Nephron (organoid): ENCODE results near the gene OR4F6.

Experiments
- H3K27ac Mint-ChIP-seq, 3 experiments: 2 replicates each; pipeline ENCODE4 v1.8.0; 2020; ENCODE audit warnings: mixed read lengths in 3 of 3, mild to moderate bottlenecking in 2 of 3, moderate library complexity in 1 of 3
- H3K27me3 Mint-ChIP-seq: 2 replicates; pipeline ENCODE4 v1.8.0; 2021; ENCODE audit warnings: low read depth, mild to moderate bottlenecking, moderate library complexity, mixed read lengths
- H3K36me3 Mint-ChIP-seq: 2 replicates; pipeline ENCODE4 v1.8.0; 2020; ENCODE audit warnings: low read depth, mixed read lengths
- H3K4me1 Mint-ChIP-seq: 2 replicates; pipeline ENCODE4 v1.8.0; 2020; ENCODE audit warnings: mixed read lengths
- H3K4me3 Mint-ChIP-seq, 3 experiments: 2 replicates each; pipeline ENCODE4 v1.8.0; 2020; ENCODE audit warnings: mild to moderate bottlenecking in 3 of 3, mixed read lengths in 3 of 3, moderate library complexity in 2 of 3
- H3K9me3 Mint-ChIP-seq: 2 replicates; pipeline ENCODE4 v1.8.0; 2020; ENCODE audit warnings: mixed read lengths
- TF ChIP-seq, protein P1 (sequence below), 3 experiments: fragments of 200-600 bp; sonication (generic); IDR thresholded peaks; one replicate each; pipeline ENCODE4 v1.5.0; 2021; ENCODE audit warnings: antibody characterized with exemption in 3 of 3; ENCODE audit not compliant: unreplicated experiment in 3 of 3

Gene OR4F6

DNA sequence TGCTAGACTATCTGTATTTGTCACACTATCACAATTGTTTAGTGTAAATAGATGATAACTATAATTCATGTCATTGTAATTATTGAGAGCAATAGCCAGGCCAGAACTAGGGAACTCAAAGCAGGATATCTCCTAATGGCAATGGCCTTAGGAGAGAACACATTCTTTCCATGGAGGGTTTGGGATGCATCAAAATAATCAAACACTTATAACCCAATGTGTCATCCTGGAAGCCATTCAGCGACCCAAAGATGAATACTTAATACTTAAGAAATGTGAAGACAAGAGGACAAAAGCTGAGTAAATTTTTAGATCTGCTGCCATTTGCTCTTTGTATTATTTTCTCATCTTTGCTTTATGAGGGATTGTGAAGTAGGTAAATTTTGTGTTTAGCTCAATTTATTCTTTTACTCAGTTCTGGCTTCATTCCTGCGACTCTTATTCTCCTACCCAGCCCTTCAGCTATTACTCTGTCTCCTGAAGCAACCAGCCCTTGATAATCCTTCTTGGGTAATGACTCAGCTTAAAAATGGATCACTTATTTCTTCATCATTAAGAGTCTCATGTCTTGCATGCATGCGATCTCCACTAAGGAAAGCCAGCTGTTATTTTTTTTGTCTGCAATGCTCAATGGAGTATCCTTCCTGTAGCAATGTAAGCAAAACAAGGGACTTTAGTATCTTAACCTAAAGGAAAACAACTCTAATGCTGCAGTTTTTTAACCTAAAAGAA is 10.7 kb downstream of the OR4F6 start:
- peaks cover 26% of the 10 kb centered on the region for H3K27me3 Mint-ChIP-seq

DNA sequence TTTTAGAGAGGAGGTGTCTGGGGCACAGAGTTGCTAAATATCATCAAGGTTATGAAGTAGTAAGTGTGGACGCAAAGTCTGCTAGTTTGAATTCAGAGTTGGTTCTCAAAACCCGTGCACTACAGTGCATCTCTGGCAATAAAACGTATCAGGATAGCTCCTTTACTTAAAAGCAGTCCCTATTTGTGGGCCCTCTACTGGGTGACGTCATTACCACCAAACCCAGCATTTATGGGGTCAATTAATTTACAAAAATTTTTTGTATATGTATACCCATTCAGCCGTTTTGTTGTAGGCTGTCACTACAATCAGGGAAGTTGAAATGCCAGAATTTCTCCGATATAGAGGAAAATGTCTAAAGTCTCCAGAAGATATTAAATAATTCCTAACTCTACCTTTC is 17.5 kb downstream of the OR4F6 start:
- Mint-ChIP-seq H3K4me3 (no peak overlapping the region), H3K9me3 (peaks cover 5% of the 10 kb centered on the region), H3K27me3 (peaks cover 14% of the 10 kb centered on the region), H3K36me3 (no peaks in the 10 kb centered on the region), H3K27ac (no peak overlapping the region), H3K4me1 (no peaks in the 10 kb centered on the region)
- TF ChIP-seq, protein P1, sequence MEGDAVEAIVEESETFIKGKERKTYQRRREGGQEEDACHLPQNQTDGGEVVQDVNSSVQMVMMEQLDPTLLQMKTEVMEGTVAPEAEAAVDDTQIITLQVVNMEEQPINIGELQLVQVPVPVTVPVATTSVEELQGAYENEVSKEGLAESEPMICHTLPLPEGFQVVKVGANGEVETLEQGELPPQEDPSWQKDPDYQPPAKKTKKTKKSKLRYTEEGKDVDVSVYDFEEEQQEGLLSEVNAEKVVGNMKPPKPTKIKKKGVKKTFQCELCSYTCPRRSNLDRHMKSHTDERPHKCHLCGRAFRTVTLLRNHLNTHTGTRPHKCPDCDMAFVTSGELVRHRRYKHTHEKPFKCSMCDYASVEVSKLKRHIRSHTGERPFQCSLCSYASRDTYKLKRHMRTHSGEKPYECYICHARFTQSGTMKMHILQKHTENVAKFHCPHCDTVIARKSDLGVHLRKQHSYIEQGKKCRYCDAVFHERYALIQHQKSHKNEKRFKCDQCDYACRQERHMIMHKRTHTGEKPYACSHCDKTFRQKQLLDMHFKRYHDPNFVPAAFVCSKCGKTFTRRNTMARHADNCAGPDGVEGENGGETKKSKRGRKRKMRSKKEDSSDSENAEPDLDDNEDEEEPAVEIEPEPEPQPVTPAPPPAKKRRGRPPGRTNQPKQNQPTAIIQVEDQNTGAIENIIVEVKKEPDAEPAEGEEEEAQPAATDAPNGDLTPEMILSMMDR (IDR thresholded peaks at IDR 0.05; ENCODE audit: unreplicated experiment in 3 of 3): no peak

More for the DNA sequence above, 10.7 kb downstream of the OR4F6 start:
- Mint-ChIP-seq H3K36me3 (no peaks in the 10 kb centered on the region), H3K4me3 (no peak overlapping the region), H3K4me1 (no peaks in the 10 kb centered on the region), H3K27ac (peak overlapping the region in 2 of 3 experiments; percentile 9 to 56), H3K9me3 (no peaks in the 10 kb centered on the region)
- TF ChIP-seq, protein P1 (IDR thresholded peaks at IDR 0.05; ENCODE audit: unreplicated experiment in 3 of 3): no peak

DNA sequence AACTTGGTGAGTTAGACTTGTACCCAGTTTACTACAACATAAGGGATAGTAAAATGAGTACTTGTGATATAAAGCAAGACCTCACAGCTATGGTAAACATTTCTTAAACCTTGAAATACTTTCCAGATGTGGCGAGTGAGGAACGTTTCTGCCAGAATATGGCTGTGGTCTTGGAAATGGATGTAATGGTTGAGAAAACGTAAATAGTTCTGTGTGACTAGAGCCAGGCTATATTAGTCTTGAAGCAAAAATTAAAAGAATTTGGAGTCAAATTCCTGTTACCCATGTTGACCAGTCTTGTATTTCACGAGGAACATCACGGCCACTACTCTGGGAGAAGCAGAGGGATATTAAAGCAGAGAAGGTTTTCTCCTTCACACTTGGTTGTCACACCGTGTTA is 23.9 kb downstream of the OR4F6 start:
- Mint-ChIP-seq H3K4me3 (no peak overlapping the region), H3K27ac (no peak overlapping the region), H3K27me3 (peaks cover 12% of the 10 kb centered on the region), H3K9me3 (peaks cover 9% of the 10 kb centered on the region), H3K4me1 (no peaks in the 10 kb centered on the region), H3K36me3 (no peaks in the 10 kb centered on the region)
- TF ChIP-seq, protein P1 (IDR thresholded peaks at IDR 0.05; ENCODE audit: unreplicated experiment in 3 of 3): no peak

DNA sequence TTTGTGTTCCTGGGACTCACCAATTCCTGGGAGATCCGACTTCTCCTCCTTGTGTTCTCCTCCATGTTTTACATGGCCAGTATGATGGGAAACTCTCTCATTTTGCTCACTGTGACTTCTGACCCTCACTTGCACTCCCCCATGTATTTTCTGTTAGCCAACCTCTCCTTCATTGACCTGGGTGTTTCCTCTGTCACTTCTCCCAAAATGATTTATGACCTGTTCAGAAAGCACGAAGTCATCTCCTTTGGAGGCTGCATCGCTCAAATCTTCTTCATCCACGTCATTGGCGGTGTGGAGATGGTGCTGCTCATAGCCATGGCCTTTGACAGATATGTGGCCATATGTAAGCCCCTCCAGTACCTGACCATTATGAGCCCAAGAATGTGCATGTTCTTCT is 25.5 kb downstream of the OR4F6 start:
- Mint-ChIP-seq H3K4me1 (no peaks in the 10 kb centered on the region), H3K27ac (no peak overlapping the region), H3K36me3 (no peaks in the 10 kb centered on the region), H3K4me3 (no peak overlapping the region), H3K27me3 (peaks cover 12% of the 10 kb centered on the region), H3K9me3 (peaks cover 10% of the 10 kb centered on the region)
- TF ChIP-seq, protein P1 (IDR thresholded peaks at IDR 0.05; ENCODE audit: unreplicated experiment in 3 of 3): no peak

DNA sequence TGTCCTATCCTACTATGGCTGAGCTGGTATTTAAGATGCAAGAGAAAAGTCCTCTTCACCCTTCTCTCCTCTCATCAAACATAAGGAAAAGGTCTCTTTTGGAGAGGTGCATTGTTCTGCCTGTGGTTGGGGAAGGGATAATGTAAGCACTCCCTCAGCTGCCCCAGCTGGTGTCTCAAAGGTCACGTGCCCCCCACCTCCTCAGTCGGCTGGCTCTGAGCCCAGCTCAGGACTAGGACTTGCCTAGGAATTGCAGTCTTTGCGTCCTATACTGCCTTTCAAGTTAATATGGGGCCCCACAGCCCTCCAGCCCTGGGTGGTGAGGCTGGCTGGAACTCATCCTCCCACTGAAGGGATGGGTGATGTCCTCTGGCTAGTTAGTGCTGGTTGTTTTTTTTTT is 38.3 kb downstream of the OR4F6 start:
- peaks cover 28% of the 10 kb centered on the region for H3K27me3 Mint-ChIP-seq
- H3K4me3 Mint-ChIP-seq: no peak overlapping the region
- TF ChIP-seq, protein P1 (IDR thresholded peaks at IDR 0.05; ENCODE audit: unreplicated experiment in 3 of 3): no peak
- peaks cover 6% of the 10 kb centered on the region for H3K9me3 Mint-ChIP-seq
- H3K4me1 Mint-ChIP-seq: no peaks in the 10 kb centered on the region
- H3K36me3 Mint-ChIP-seq: no peaks in the 10 kb centered on the region
- no peak overlapping the region for H3K27ac Mint-ChIP-seq

DNA sequence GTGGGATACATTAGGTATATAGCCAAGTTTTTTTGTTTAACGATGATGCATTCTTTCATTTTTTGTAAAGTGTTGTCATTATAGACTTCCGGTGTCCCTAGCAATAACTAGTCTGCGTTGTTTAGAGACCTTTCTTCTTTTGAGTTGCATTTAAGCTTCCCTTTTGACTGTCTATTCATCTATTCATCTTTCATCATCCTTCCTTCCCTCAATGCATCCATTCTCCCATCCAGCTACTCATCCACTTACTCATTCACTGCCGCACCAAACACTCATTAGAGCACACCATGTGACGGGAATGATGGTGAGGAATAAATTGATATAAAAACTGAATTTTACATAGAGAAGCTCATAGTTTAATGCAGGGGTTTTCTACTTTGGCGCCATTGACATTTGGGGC is 41.6 kb downstream of the OR4F6 start:
- Mint-ChIP-seq H3K36me3 (no peaks in the 10 kb centered on the region), H3K9me3 (peaks cover 2% of the 10 kb centered on the region), H3K27me3 (peaks cover 39% of the 10 kb centered on the region), H3K27ac (no peak overlapping the region), H3K4me3 (no peak overlapping the region), H3K4me1 (no peaks in the 10 kb centered on the region)
- TF ChIP-seq, protein P1 (IDR thresholded peaks at IDR 0.05; ENCODE audit: unreplicated experiment in 3 of 3): no peak
